Measurements from ENCODE around the gene CCT7.

- TF ChIP-seq POLR2AphosphoS5 (IDR thresholded peaks at IDR 0.05; ENCODE audit: low read depth, low read length): no peak
- no peak for TF ChIP-seq TAF1 (IDR thresholded peaks at IDR 0.05; ENCODE audit: borderline replicate concordance, insufficient read depth, low read length)
- TF ChIP-seq, protein P1, sequence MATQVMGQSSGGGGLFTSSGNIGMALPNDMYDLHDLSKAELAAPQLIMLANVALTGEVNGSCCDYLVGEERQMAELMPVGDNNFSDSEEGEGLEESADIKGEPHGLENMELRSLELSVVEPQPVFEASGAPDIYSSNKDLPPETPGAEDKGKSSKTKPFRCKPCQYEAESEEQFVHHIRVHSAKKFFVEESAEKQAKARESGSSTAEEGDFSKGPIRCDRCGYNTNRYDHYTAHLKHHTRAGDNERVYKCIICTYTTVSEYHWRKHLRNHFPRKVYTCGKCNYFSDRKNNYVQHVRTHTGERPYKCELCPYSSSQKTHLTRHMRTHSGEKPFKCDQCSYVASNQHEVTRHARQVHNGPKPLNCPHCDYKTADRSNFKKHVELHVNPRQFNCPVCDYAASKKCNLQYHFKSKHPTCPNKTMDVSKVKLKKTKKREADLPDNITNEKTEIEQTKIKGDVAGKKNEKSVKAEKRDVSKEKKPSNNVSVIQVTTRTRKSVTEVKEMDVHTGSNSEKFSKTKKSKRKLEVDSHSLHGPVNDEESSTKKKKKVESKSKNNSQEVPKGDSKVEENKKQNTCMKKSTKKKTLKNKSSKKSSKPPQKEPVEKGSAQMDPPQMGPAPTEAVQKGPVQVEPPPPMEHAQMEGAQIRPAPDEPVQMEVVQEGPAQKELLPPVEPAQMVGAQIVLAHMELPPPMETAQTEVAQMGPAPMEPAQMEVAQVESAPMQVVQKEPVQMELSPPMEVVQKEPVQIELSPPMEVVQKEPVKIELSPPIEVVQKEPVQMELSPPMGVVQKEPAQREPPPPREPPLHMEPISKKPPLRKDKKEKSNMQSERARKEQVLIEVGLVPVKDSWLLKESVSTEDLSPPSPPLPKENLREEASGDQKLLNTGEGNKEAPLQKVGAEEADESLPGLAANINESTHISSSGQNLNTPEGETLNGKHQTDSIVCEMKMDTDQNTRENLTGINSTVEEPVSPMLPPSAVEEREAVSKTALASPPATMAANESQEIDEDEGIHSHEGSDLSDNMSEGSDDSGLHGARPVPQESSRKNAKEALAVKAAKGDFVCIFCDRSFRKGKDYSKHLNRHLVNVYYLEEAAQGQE (IDR thresholded peaks at IDR 0.05; ENCODE audit: insufficient read depth in 1 of 2, low read depth in 2 of 2, low read length in 2 of 2): no peak
Measured at GRCh38 chr2:73264783-73265182, 30.7 kb downstream of the CCT7 start.
